ENCODE results near the gene C22orf39. TPM values are rescaled to one million over a fixed set of nuclear protein-coding genes. Genes with fewer than 3 reads are reported as not detected.
A peak's percentile ranks its signal among the peaks of the same experiment; 100 is the strongest.

The C22orf39 gene
- total RNA-seq, 2 donors from 2014 or later: 27.4 to 31.5 TPM

GRCh38 chr22:19449422-19449767 lies 1.9 kb upstream of the C22orf39 start:
- Mint-ChIP-seq H3K27me3 (ENCODE audit: insufficient read depth) (no peaks in the 10 kb centered on the region), H3K4me3 (no peak overlapping the region), H3K36me3 (ENCODE audit: low read depth) (peaks cover 57% of the 10 kb centered on the region), H3K27ac (no peak overlapping the region), H3K9me3 (no peaks in the 10 kb centered on the region), H3K4me1 (peaks cover 24% of the 10 kb centered on the region)
- H3K4me3 ChIP-seq (ENCODE audit: low read length): no peak overlapping the region
- no peak overlapping the region for H3K9ac ChIP-seq (ENCODE audit: extremely low read depth, low read length, poor library complexity, severe bottlenecking)
- peaks cover 7% of the 10 kb centered on the region for H3K4me1 ChIP-seq (ENCODE audit: control insufficient read depth, insufficient read depth, low read length)
- WGBS, 2 experiments (ENCODE audit: insufficient coverage in 1 of 2, insufficient read length in 1 of 2): 91 to 100% methylated on average over 1 to 2 of the region's 2 CpGs
- no peak for DNase-seq
- peaks cover 68% of the 10 kb centered on the region for H3K36me3 ChIP-seq (ENCODE audit: control insufficient read depth, insufficient read depth, low read length)
- TF ChIP-seq CTCF (conservative IDR thresholded peaks at IDR 0.05): no peak
- no peaks in the 10 kb centered on the region for H3K9me3 ChIP-seq (ENCODE audit: control insufficient read depth, low read length)
- H3K27me3 ChIP-seq (ENCODE audit: control insufficient read depth, insufficient read depth, low read length, poor library complexity, severe bottlenecking): no peaks in the 10 kb centered on the region
- H3K27ac ChIP-seq (ENCODE audit: low read depth, low read length): no peak overlapping the region

- H3K27me3 ChIP-seq (ENCODE audit: control insufficient read depth, insufficient read depth, low read length, poor library complexity, severe bottlenecking): no peaks in the 10 kb centered on the region
- H3K9ac ChIP-seq (ENCODE audit: extremely low read depth, low read length, poor library complexity, severe bottlenecking): peak overlapping the region; percentile 90
- peak overlapping the region; percentile 94 for H3K4me3 ChIP-seq (ENCODE audit: low read length)
- Mint-ChIP-seq H3K4me3 (peak overlapping the region; percentile 82), H3K27ac (peak overlapping the region; percentile 75), H3K9me3 (no peaks in the 10 kb centered on the region), H3K4me1 (peaks cover 24% of the 10 kb centered on the region), H3K36me3 (ENCODE audit: low read depth) (peaks cover 55% of the 10 kb centered on the region), H3K27me3 (ENCODE audit: insufficient read depth) (no peaks in the 10 kb centered on the region)
- TF ChIP-seq CTCF (conservative IDR thresholded peaks at IDR 0.05): peak; percentile 17
- peaks cover 7% of the 10 kb centered on the region for H3K4me1 ChIP-seq (ENCODE audit: control insufficient read depth, insufficient read depth, low read length)
- H3K27ac ChIP-seq (ENCODE audit: low read depth, low read length): no peak overlapping the region
- H3K9me3 ChIP-seq (ENCODE audit: control insufficient read depth, low read length): no peaks in the 10 kb centered on the region
- peak; percentile 58 for DNase-seq
- WGBS, 2 experiments (ENCODE audit: insufficient coverage in 1 of 2, insufficient read length in 1 of 2): 82 to 84% methylated on average over 4 to 5 of the region's 5 CpGs
- H3K36me3 ChIP-seq (ENCODE audit: control insufficient read depth, insufficient read depth, low read length): peaks cover 68% of the 10 kb centered on the region
Observed at GRCh38 chr22:19448739-19449421, 1.4 kb upstream of the C22orf39 start.

GRCh38 chr22:19448076-19448607 lies 631 bp upstream of the C22orf39 start:
- Mint-ChIP-seq H3K4me3 (peak overlapping the region; percentile 82), H3K9me3 (no peaks in the 10 kb centered on the region), H3K27ac (peak overlapping the region; percentile 94), H3K27me3 (ENCODE audit: insufficient read depth) (no peaks in the 10 kb centered on the region), H3K36me3 (ENCODE audit: low read depth) (peaks cover 53% of the 10 kb centered on the region), H3K4me1 (peaks cover 24% of the 10 kb centered on the region)
- WGBS, 2 experiments (ENCODE audit: insufficient coverage in 1 of 2, insufficient read length in 1 of 2): 30 to 34% methylated on average over 10 to 14 of the region's 14 CpGs
- Histone ChIP-seq H3K27ac (ENCODE audit: low read depth, low read length) (peak overlapping the region; percentile 87), H3K36me3 (ENCODE audit: control insufficient read depth, insufficient read depth, low read length) (peaks cover 68% of the 10 kb centered on the region), H3K4me1 (ENCODE audit: control insufficient read depth, insufficient read depth, low read length) (peaks cover 7% of the 10 kb centered on the region), H3K27me3 (ENCODE audit: control insufficient read depth, insufficient read depth, low read length, poor library complexity, severe bottlenecking) (no peaks in the 10 kb centered on the region), H3K9me3 (ENCODE audit: control insufficient read depth, low read length) (no peaks in the 10 kb centered on the region), H3K4me3 (ENCODE audit: low read length) (peak overlapping the region; percentile 94), H3K9ac (ENCODE audit: extremely low read depth, low read length, poor library complexity, severe bottlenecking) (peak overlapping the region; percentile 90)
- DNase-seq: peak; percentile 73
- TF ChIP-seq CTCF (conservative IDR thresholded peaks at IDR 0.05): no peak
